GM12873 (cell line): Measurements from ENCODE around the gene SAMD11.

Experiments used
- TF ChIP-seq, protein P1 (sequence below): IDR thresholded peaks from 2 replicates; pipeline ENCODE4 v1.5.1; 2012; ENCODE audit warnings: low read depth, mild to moderate bottlenecking, moderate library complexity, low read length, control low read depth; ENCODE audit not compliant: insufficient read depth; ENCODE audit errors: missing control alignments

The SAMD11 gene

DNA sequence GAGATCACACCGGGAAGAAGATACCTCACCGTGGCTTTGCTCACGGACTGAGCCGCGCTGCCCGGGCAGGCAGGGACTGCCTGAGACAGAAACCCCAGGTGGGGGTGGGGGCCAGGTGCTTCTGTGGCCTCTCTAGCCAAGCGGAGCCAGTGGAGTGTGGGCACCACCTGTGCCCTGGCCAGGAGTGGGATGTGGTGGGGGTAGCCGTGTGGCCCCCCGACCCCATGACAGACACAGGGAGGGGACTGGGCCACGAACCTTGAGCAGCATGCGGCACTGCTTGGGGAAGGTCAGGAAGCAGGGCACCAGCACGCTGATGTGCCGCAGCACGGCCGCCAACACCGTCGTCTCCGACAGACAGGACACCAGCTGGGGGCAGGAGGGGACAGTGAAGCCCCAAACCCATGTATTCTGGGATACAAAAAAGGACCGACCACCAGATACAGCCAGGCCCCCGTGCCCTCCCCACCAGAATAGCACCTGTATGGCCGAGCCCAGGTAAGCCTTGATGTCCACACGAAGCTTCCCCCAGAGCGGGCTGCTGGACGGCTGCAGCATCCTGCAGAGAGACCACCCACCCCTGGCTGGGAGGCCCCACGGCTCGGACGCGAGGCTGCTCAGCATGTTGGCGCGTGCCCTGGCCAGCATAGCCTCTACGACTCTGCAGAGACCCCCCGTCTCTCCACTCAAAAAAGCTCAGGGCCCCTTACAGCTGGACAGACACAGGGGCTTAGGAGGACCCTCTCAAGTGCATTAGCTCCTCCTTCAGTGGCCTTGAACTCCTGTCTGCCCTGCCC, 30.0 kb downstream of the SAMD11 start:
- TF ChIP-seq, protein P1, sequence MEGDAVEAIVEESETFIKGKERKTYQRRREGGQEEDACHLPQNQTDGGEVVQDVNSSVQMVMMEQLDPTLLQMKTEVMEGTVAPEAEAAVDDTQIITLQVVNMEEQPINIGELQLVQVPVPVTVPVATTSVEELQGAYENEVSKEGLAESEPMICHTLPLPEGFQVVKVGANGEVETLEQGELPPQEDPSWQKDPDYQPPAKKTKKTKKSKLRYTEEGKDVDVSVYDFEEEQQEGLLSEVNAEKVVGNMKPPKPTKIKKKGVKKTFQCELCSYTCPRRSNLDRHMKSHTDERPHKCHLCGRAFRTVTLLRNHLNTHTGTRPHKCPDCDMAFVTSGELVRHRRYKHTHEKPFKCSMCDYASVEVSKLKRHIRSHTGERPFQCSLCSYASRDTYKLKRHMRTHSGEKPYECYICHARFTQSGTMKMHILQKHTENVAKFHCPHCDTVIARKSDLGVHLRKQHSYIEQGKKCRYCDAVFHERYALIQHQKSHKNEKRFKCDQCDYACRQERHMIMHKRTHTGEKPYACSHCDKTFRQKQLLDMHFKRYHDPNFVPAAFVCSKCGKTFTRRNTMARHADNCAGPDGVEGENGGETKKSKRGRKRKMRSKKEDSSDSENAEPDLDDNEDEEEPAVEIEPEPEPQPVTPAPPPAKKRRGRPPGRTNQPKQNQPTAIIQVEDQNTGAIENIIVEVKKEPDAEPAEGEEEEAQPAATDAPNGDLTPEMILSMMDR = no peak

DNA sequence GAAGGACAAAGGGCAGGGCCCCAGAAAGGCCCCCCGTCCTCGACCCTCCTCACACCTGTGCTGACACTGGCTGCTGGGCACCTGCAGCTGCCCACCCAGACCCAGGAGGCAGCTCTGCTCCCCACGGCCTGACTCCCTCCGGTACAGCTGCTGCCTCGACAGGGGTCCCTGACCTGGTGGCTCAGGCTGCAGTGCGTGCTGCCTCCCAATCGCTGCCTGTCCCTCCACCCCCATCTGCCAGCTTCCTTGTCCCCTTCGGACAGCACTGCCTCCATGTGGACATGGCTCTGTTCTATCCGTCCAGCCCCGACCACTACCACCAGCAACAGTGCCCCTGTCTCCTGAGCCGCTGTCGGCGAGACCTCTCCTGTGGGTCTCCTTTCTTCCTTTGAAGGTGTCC, 31.2 kb downstream of the SAMD11 start:
- TF ChIP-seq, protein P1 = no peak

DNA sequence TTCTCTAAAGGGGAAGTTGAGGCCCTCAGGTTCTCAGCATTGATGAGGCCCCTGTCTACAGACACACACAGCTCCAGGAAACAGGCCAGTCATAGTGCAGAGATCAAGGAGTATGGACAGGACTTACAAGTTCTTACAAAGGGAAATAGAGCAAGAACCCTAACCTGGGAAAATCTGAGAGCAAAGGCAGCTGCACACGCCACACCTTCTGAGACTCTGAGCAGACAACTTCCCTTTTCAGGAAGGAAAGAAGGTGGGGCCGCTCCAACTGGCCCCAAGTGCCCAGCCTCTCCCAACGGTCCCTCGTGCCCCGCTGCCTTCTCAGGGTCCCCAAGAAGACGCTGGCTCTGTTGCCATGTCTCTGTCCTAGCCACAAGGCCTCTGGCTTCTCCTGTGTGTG, 31.8 kb downstream of the SAMD11 start:
- TF ChIP-seq, protein P1 = no peak

DNA sequence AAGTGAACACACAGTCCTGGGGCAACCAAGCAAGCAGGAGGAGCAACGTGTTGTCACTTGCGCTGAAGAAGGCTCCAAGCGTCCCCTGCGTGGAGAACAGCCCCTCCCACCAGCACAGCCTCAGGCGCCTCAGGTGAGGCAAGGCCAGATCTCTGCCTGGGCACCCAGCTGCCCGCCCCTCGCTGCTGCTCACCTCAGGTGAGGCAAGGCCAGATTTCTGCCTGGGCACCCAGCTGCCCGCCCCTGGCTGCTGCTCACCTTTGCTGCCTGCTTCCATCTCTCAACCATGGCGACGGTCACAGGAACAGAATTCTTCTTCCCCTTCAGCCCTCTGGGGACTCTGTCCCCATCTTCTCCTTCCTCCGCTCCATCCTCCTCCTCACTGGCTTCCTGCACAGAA, 32.9 kb downstream of the SAMD11 start:
- TF ChIP-seq, protein P1 = no peak

DNA sequence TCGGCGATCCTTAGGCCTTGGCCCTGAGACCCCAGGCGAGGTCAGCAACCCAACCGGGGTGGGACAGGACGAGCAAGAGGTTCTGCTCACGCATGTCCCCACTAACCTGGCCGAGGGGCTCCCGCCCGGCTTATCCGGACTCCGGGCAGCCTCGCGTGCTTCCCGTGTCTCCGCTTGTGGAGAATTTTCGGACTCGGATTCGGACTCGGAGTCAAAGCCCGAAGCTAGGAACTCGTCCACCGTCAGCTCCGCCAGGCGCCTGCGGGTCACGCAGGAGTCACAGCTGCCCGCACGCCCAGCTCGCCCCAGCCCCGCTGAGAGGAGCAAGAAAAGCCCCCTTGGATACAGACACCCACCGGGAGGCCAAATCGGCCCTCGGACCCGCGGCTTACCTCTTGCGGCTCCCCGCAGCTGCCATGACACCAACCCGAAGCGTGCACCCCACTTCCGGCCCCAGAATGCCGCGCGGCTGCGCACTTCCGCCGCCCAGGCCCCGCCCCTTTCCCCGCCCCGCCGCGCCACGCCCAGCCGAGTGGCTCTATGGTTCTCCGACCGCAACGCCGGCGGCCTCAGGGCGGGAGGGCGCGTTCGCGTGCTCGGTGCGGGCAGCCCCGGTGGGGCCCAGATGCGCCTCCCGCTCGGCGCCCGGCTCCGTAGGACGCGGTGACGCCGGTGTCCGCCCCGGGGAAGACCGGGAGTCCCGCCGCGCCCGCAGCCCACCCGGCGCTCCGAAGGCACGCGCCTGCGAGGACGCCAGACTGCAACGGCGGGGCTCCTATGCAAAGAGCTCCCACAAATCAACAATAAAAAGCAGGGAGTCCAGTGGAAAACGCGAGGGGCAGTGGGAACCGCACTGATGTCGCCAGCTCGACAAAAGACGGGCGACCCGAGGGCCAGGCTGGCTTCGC, 35.4 kb downstream of the SAMD11 start, which contains the start of gene NOC2L:
Gene NOC2L, minus strand, starts transcription at position 434 of the 908 bp plus-strand sequence. Its CDS starts 16 bp downstream, at position 418.
- TF ChIP-seq, protein P1 = no peak

DNA sequence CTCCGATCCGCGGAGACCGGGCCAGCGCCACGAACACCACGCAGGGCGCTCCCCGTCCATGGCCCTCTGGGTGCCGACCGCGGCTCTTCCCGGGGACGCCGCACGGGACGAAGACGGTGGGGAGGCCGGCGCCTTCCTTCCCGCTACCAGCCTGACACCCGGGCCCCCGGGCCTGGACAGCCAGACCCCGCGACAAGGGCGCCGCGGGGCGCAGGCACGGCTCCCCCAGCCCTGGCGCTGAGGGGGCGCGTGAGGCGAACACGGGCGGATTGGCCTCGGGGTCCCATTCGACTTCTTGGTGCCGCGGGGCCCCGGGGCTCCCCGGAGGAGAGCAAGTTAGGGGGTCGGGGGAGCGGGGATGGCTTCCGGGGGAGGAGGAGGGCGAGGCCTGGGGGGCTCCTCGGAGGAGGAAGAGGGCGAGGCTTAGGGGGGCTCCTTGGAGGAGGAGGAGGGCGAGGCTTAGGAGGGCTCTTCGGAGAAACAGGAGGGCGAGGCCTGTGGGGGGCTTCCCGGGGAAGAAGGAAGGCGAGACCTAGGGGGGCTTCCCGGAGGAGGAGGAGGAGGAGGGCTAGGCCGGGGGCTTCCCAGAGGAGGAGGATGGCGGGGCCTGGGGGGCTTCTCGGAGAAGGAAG, 36.1 kb downstream of the SAMD11 start:
- TF ChIP-seq, protein P1 = no peak
